ENCODE measurements around the gene PRRT3. TPM values are rescaled to one million over a fixed set of nuclear protein-coding genes. Genes with fewer than 3 reads are reported as not detected.
A peak's percentile ranks its signal among the peaks of the same experiment; 100 is the strongest.

The PRRT3 gene
- total RNA-seq, 1 experiment from 2014 or later = 4.4 TPM

DNA sequence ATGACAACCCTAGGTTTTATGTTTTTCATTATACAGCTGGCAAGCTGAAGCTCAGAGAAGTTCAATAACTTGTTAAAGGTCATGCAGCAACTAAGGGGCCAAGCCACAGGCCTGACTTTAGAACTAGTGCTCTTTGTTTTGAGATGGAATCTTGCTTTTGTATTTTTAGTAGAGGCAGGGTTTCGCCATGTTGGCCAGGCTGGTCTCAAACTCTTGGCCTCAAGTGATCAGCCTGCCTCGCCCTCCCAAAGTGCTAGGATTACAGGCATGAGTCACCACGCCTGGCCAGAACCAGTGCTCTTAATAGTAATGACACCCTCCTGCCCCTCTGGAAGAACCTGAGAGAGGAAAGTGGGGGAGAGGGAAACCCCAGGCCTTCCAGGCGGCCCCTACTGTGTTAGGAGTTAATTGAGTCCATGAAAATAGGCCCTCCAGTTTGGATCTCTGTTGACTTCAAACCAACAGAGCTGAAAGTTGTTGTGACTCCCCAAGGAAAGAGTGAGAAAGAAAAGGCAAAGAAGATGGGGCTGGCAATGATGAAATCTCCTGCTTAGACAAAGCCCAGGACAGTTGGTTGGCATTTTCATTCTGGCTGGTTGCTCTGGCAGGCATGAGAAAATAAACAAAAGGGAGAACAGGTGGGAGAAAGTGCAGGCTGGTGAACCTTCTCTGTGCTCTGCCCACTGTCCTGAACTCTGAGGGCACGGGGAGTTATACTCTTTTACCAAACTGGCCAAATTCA is 3.6 kb upstream of the PRRT3 start:
- no TSS peak for BruUV-seq (replicated peaks)
- H3K4me3 ChIP-seq (ENCODE audit: low read length) = no peak overlapping the region
- H3K36me3 ChIP-seq (ENCODE audit: low read depth, low read length) = no peaks in the 10 kb centered on the region
- H3F3A ChIP-seq (ENCODE audit: low read length, unreplicated experiment) = no peaks in the 10 kb centered on the region
- no peak for DNase-seq
- H3K79me2 ChIP-seq (ENCODE audit: low read length) = no peaks in the 10 kb centered on the region
- no peaks in the 10 kb centered on the region for H3K27me3 ChIP-seq (ENCODE audit: low read length)
- H3K9me2 ChIP-seq (replicated peaks; ENCODE audit: low read length) = no peaks in the 10 kb centered on the region
- peak overlapping the region; percentile 17; the same call in 1 of the 2 replicates for H3K27ac ChIP-seq (ENCODE audit: low read length)
- H3K9me3 ChIP-seq (ENCODE audit: low read length) = no peaks in the 10 kb centered on the region
- TF ChIP-seq, protein P1, sequence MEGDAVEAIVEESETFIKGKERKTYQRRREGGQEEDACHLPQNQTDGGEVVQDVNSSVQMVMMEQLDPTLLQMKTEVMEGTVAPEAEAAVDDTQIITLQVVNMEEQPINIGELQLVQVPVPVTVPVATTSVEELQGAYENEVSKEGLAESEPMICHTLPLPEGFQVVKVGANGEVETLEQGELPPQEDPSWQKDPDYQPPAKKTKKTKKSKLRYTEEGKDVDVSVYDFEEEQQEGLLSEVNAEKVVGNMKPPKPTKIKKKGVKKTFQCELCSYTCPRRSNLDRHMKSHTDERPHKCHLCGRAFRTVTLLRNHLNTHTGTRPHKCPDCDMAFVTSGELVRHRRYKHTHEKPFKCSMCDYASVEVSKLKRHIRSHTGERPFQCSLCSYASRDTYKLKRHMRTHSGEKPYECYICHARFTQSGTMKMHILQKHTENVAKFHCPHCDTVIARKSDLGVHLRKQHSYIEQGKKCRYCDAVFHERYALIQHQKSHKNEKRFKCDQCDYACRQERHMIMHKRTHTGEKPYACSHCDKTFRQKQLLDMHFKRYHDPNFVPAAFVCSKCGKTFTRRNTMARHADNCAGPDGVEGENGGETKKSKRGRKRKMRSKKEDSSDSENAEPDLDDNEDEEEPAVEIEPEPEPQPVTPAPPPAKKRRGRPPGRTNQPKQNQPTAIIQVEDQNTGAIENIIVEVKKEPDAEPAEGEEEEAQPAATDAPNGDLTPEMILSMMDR (conservative IDR thresholded peaks at IDR 0.05; ENCODE audit: low read depth, low read length) = no peak
- no peak for TF ChIP-seq EZH2 (IDR thresholded peaks at IDR 0.05; ENCODE audit: low read length, unreplicated experiment)
- TF ChIP-seq EZH2phosphoT487 (IDR thresholded peaks at IDR 0.05; ENCODE audit: borderline replicate concordance, low read length) = no peak
- ATAC-seq = peak; percentile 19; the same call in 1 of the 2 replicates
- ChIA-PET CTCF (interaction anchor here (1.6 kb wide), 1 partner anchor 9 kb away, joined by 9 read pairs; no protein-coding TSS in a partner anchor), POLR2A (ENCODE audit: unreplicated experiment) (interaction anchor here (0.6 kb wide), 2 partner anchors 82 to 85 kb away, joined by 4 to 7 read pairs; no protein-coding TSS in a partner anchor)
- 0 out of 2 replicates have a peak overlapping the region, but pooled peaks have one; percentile 20 for H3K4me2 ChIP-seq (ENCODE audit: low read length)
- H2AFZ ChIP-seq (ENCODE audit: low read length) = no peak overlapping the region
- H3K9ac ChIP-seq (ENCODE audit: low read length) = no peak overlapping the region
- no peaks in the 10 kb centered on the region for H4K20me1 ChIP-seq (ENCODE audit: low read length)
- intact Hi-C loops (cut with micrococcal nuclease) = loop anchor here (10.0 kb wide), 1 partner anchor 269 kb away; no protein-coding TSS in a partner anchor
- H3K4me1 ChIP-seq (ENCODE audit: insufficient read depth, low read length) = peaks cover 30% of the 10 kb centered on the region

DNA sequence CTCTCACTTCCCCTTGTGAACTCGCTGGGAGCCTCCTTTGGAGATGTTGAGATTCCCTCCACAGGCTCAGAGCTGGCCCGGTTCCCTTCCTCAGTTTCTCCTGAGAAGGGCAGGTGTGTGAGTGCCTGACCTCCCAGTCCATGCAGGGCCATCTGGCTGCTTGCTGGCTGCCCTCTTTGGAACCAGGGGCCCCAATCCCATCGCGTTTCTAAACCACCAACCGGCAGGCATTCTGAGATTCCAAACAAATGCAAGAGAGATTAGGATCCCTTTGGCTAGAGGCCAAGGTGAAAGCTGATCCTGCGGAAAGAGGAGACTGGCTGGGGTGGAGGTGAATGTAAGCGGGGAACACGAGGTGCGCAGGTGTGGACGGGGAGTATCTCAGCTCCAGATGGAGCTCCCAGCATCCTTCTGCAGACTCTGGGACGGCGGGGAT is 2.9 kb upstream of the PRRT3 start:
- H3K36me3 ChIP-seq (ENCODE audit: low read depth, low read length) = no peaks in the 10 kb centered on the region
- 0 out of 2 replicates have a peak overlapping the region, but pooled peaks have one; percentile 20 for H3K4me2 ChIP-seq (ENCODE audit: low read length)
- ChIA-PET POLR2A (ENCODE audit: unreplicated experiment) (interaction anchor here (0.6 kb wide), 1 partner anchor 82 kb away, joined by 4 read pairs; no protein-coding TSS in a partner anchor), CTCF (no interaction called here)
- H3K4me3 ChIP-seq (ENCODE audit: low read length) = no peak overlapping the region
- no peaks in the 10 kb centered on the region for H3K9me2 ChIP-seq (replicated peaks; ENCODE audit: low read length)
- no peak overlapping the region for H3K27ac ChIP-seq (ENCODE audit: low read length)
- H2AFZ ChIP-seq (ENCODE audit: low read length) = no peak overlapping the region
- H3K9ac ChIP-seq (ENCODE audit: low read length) = no peak overlapping the region
- H3K9me3 ChIP-seq (ENCODE audit: low read length) = no peaks in the 10 kb centered on the region
- no TSS peak for BruUV-seq (replicated peaks)
- H3K27me3 ChIP-seq (ENCODE audit: low read length) = no peaks in the 10 kb centered on the region
- TF ChIP-seq, protein P1 (conservative IDR thresholded peaks at IDR 0.05; ENCODE audit: low read depth, low read length) = no peak
- TF ChIP-seq EZH2 (IDR thresholded peaks at IDR 0.05; ENCODE audit: low read length, unreplicated experiment) (no peak), EZH2phosphoT487 (IDR thresholded peaks at IDR 0.05; ENCODE audit: borderline replicate concordance, low read length) (no peak)
- DNase-seq (no peak), ATAC-seq (no peak)
- no peaks in the 10 kb centered on the region for H3F3A ChIP-seq (ENCODE audit: low read length, unreplicated experiment)
- peaks cover 31% of the 10 kb centered on the region for H3K4me1 ChIP-seq (ENCODE audit: insufficient read depth, low read length)
- H3K79me2 ChIP-seq (ENCODE audit: low read length) = no peaks in the 10 kb centered on the region
- intact Hi-C loops (cut with micrococcal nuclease) = loop anchor here (10.0 kb wide), 1 partner anchor 270 kb away; no protein-coding TSS in a partner anchor
- H4K20me1 ChIP-seq (ENCODE audit: low read length) = no peaks in the 10 kb centered on the region
